WTC11 (cell line): Measurements from ENCODE around the gene CNTNAP2.

Experiments used
- CREB1 ChIP-seq: sonication (generic); formaldehyde crosslinking; IDR thresholded peaks from 2 replicates; pipeline ENCODE4 v1.8.0; 2023; ENCODE audit warnings: mild to moderate bottlenecking, missing genetic modification reagents
- GTF2I ChIP-seq: fragments of 250-450 bp; sonication (Bioruptor Pico); conservative IDR thresholded peaks from 2 replicates; pipeline ENCODE4 v1.4.0; 2021; ENCODE audit warnings: mild to moderate bottlenecking
- NFE2L1 ChIP-seq: sonication (generic); formaldehyde crosslinking; IDR thresholded peaks from 2 replicates; pipeline ENCODE4 v1.8.1; 2023; ENCODE audit warnings: missing genetic modification reagents
- NR1H2 ChIP-seq: sonication (generic); formaldehyde crosslinking; IDR thresholded peaks from 2 replicates; pipeline ENCODE4 v1.9.0; 2021; ENCODE audit warnings: mild to moderate bottlenecking, moderate library complexity, missing genetic modification reagents
- NR2C2 ChIP-seq: sonication (generic); formaldehyde crosslinking; IDR thresholded peaks from 2 replicates; pipeline ENCODE4 v1.8.0; 2022; ENCODE audit warnings: mild to moderate bottlenecking, missing genetic modification reagents
- NR3C1 ChIP-seq: sonication (generic); formaldehyde crosslinking; conservative IDR thresholded peaks from 2 replicates; pipeline ENCODE4 v1.8.1; 2023; ENCODE audit warnings: low read depth, mild to moderate bottlenecking, missing genetic modification reagents
- SP1 ChIP-seq: sonication (generic); formaldehyde crosslinking; conservative IDR thresholded peaks from 2 replicates; pipeline ENCODE4 v1.8.1; 2022; ENCODE audit warnings: missing genetic modification reagents
- TEAD1 ChIP-seq: sonication (generic); formaldehyde crosslinking; IDR thresholded peaks from 2 replicates; pipeline ENCODE4 v1.8.0; 2022; ENCODE audit warnings: mild to moderate bottlenecking, missing genetic modification reagents
- TF ChIP-seq, protein P1 (sequence below): fragments of 200-600 bp; IDR thresholded peaks from 2 replicates; pipeline ENCODE4 v1.8.0; 2022; ENCODE audit warnings: antibody characterized with exemption
- TF ChIP-seq, protein P2 (sequence below): sonication (generic); formaldehyde crosslinking; IDR thresholded peaks from 2 replicates; pipeline ENCODE4 v1.8.1; 2023; ENCODE audit warnings: mild to moderate bottlenecking, missing genetic modification reagents, moderate library complexity
- TF ChIP-seq, protein P3 (sequence below): sonication (generic); formaldehyde crosslinking; conservative IDR thresholded peaks from 2 replicates; pipeline ENCODE4 v1.8.1; 2022; ENCODE audit warnings: mild to moderate bottlenecking, missing genetic modification reagents
- TF ChIP-seq, protein P4 (sequence below): sonication (generic); formaldehyde crosslinking; IDR thresholded peaks from 2 replicates; pipeline ENCODE4 v1.8.1; 2022; ENCODE audit warnings: low read depth, missing genetic modification reagents, borderline replicate concordance
- TF ChIP-seq, protein P5 (sequence below): sonication (generic); formaldehyde crosslinking; IDR thresholded peaks from 2 replicates; pipeline ENCODE4 v1.8.0; 2022; ENCODE audit warnings: mild to moderate bottlenecking, missing genetic modification reagents

DNA sequence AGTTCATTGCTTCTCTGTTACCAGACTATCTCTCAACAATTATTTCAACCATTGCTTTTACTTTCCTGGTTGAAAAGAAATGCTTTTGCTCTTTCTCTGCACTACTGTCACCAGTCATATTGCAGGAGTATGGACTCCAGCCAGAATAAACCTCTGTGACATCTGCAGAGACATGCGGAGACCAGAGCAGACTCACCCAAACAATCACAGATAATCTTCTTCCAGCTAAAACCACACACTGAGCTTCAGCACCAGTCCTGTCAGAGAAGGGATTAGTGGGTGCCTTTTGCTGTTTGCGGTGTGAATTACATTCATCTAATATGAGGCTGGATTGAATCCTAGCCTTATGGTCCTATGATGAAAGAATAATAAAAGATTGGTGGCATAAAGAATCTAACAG, 258.6 kb downstream of the CNTNAP2 start:
- TF ChIP-seq, protein P1, sequence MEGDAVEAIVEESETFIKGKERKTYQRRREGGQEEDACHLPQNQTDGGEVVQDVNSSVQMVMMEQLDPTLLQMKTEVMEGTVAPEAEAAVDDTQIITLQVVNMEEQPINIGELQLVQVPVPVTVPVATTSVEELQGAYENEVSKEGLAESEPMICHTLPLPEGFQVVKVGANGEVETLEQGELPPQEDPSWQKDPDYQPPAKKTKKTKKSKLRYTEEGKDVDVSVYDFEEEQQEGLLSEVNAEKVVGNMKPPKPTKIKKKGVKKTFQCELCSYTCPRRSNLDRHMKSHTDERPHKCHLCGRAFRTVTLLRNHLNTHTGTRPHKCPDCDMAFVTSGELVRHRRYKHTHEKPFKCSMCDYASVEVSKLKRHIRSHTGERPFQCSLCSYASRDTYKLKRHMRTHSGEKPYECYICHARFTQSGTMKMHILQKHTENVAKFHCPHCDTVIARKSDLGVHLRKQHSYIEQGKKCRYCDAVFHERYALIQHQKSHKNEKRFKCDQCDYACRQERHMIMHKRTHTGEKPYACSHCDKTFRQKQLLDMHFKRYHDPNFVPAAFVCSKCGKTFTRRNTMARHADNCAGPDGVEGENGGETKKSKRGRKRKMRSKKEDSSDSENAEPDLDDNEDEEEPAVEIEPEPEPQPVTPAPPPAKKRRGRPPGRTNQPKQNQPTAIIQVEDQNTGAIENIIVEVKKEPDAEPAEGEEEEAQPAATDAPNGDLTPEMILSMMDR: no peak
- TF ChIP-seq TEAD1 (CRISPR knock-in tag) (no peak), NR2C2 (CRISPR knock-in tag) (no peak), NFE2L1 (no peak), GTF2I (CRISPR knock-in tag) (no peak), NR3C1 (CRISPR knock-in tag) (no peak), NR1H2 (CRISPR knock-in tag) (no peak), SP1 (CRISPR knock-in tag) (no peak), CREB1 (CRISPR knock-in tag) (no peak)
- TF ChIP-seq, protein P2, sequence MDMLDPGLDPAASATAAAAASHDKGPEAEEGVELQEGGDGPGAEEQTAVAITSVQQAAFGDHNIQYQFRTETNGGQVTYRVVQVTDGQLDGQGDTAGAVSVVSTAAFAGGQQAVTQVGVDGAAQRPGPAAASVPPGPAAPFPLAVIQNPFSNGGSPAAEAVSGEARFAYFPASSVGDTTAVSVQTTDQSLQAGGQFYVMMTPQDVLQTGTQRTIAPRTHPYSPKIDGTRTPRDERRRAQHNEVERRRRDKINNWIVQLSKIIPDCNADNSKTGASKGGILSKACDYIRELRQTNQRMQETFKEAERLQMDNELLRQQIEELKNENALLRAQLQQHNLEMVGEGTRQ (CRISPR knock-in tag): no peak
- TF ChIP-seq, protein P3, sequence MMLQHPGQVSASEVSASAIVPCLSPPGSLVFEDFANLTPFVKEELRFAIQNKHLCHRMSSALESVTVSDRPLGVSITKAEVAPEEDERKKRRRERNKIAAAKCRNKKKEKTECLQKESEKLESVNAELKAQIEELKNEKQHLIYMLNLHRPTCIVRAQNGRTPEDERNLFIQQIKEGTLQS (CRISPR knock-in tag): no peak
- TF ChIP-seq, protein P4, sequence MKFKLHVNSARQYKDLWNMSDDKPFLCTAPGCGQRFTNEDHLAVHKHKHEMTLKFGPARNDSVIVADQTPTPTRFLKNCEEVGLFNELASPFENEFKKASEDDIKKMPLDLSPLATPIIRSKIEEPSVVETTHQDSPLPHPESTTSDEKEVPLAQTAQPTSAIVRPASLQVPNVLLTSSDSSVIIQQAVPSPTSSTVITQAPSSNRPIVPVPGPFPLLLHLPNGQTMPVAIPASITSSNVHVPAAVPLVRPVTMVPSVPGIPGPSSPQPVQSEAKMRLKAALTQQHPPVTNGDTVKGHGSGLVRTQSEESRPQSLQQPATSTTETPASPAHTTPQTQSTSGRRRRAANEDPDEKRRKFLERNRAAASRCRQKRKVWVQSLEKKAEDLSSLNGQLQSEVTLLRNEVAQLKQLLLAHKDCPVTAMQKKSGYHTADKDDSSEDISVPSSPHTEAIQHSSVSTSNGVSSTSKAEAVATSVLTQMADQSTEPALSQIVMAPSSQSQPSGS (CRISPR knock-in tag): no peak
- TF ChIP-seq, protein P5, sequence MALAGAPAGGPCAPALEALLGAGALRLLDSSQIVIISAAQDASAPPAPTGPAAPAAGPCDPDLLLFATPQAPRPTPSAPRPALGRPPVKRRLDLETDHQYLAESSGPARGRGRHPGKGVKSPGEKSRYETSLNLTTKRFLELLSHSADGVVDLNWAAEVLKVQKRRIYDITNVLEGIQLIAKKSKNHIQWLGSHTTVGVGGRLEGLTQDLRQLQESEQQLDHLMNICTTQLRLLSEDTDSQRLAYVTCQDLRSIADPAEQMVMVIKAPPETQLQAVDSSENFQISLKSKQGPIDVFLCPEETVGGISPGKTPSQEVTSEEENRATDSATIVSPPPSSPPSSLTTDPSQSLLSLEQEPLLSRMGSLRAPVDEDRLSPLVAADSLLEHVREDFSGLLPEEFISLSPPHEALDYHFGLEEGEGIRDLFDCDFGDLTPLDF (CRISPR knock-in tag): no peak
